Activated CD4-positive, alpha-beta T cell treated with anti-CD3 and anti-CD28 coated beads for 4 hours (primary cell): ENCODE measurements around the gene PFN1.
"Not testable (repeated sequence)": the region's sequence is repeated elsewhere in the genome, so short reads cannot be mapped to it uniquely, and the experiment has no call there.

ENCODE experiments used
- DNase-seq, 2 donors: peaks; one replicate each; pipeline ENCODE4 v3.0.0-alpha.2; 2020

Gene PFN1

GRCh38 chr17:4945176-4945943, 3.0 kb downstream of the PFN1 start:
- DNase-seq = peak; percentile 84 to 87

DNA sequence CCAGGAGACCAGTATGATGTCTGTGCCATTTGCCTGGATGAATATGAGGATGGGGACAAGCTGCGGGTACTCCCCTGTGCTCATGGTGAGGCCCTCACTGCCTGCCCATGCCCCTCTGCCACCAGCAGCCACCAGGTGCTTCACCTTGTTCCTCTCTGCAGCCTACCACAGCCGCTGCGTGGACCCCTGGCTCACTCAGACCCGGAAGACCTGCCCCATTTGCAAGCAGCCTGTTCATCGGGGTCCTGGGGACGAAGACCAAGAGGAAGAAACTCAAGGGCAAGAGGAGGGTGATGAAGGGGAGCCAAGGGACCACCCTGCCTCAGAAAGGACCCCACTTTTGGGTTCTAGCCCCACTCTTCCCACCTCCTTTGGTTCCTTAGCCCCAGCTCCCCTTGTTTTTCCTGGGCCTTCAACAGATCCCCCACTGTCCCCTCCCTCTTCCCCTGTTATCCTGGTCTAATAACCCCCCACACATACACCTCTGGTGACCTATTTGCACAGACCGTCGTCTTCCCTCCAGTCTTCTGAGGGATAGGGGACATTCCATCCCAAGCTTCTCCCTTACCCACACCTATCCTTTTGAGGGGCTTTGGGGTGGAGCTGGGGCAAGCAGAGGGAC, 3.7 kb downstream of the PFN1 start:
- peak in 1 of 2 donors; percentile 28 for DNase-seq

GRCh38 chr17:4944163-4944553, 4.2 kb downstream of the PFN1 start:
- DNase-seq = peak in 1 of 2 donors; percentile 47

DNA sequence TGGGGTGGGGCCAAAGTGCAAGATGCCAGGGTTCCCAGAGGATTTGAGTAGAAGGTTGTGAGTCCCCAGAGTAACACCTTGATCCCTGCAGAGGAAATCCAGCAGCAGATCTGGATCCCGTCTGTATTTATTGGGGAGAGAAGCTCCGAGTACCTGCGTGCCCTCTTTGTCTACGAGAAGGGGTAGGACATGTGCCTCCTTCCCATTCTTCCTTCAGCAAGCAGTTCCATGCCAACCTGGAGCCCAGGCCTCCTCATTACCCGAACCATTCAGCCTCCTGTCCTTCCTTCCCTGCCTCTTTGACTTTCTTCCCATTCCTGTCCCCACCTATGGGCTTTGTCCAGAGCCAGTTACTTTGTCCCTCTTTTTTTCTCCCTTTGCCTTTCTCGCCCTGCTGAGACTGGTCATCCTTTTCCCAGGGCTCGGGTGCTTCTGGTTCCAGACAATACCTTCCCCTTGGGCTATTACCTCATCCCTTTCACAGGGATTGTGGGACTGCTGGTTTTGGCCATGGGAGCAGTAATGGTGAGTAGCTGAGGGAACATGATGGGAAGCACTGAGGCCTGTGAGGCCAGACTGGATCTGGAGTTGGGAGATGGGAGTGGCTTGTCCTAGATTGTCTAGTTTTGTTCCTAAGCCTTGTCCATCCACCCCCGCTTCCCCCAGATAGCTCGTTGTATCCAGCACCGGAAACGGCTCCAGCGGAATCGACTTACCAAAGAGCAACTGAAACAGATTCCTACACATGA, 5.4 kb downstream of the PFN1 start:
- DNase-seq = no peak

GRCh38 chr17:4941319-4941610, 7.1 kb downstream of the PFN1 start:
- no peak for DNase-seq

DNA sequence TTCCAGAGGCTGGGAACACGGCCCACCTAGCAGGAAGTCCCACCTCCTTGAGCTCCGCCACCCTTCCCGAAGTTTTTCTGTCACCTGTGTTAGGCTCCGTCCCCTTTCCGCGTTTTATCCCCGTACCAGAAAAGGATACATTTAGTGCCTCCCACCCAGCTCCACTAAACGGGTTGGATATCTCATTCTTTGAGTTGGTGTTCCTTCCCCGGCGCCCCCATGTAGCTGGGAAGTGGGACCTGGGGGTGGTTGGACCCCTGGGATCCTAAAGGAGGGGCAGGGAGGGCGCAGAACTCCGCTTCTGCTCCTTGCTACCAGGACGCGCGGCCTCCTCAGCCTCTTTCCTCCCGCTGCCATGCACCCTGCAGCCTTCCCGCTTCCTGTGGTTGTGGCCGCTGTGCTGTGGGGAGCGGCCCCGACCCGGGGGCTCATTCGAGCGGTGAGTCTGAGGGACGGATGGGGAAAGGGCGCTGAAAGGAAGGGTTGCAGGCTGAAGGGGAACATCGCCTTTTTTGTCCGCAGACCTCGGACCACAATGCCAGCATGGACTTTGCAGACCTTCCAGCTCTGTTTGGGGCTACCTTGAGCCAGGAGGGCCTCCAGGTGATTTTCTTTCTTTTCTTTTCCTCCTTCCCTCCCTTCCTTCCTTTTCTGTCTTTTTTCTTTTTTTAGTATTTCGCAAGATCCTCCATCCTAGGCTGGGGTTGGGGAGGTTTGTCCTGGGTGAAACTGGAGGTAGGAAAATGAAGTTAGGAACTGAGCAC, 7.6 kb downstream of the PFN1 start:
- DNase-seq = peak in 1 of 2 donors; percentile 37

- DNase-seq = peak; percentile 95 to 96
Observed at GRCh38 chr17:4939796-4940554, 8.4 kb downstream of the PFN1 start, which contains the start of the genes RNF167 and SLC25A11. TSS of gene RNF167 (plus strand) at chr17:4940268. CDS start at chr17:4940910, 642 bp downstream. TSS of gene SLC25A11 (minus strand) at chr17:4940046. CDS start at chr17:4939910, 136 bp downstream.

DNA sequence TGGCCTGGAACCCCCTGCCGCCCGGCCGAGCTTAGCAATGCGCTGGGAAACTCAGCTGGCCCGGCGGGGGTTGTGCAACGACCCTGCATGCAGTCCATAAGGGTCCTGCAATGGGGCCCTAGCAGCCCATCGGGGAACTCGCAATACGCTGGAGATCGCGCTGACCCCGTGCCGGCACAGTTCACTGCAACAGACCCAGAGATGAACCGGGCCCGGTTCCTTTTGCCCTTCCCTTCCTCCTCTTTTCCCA, 8.9 kb downstream of the PFN1 start:
- peak in 1 of 2 donors; percentile 31 for DNase-seq

- DNase-seq = no peak
Observed at GRCh38 chr17:4938688-4939545, 9.4 kb downstream of the PFN1 start.

- no peak for DNase-seq
Observed at GRCh38 chr17:4938069-4938491, 10.2 kb downstream of the PFN1 start.

DNA sequence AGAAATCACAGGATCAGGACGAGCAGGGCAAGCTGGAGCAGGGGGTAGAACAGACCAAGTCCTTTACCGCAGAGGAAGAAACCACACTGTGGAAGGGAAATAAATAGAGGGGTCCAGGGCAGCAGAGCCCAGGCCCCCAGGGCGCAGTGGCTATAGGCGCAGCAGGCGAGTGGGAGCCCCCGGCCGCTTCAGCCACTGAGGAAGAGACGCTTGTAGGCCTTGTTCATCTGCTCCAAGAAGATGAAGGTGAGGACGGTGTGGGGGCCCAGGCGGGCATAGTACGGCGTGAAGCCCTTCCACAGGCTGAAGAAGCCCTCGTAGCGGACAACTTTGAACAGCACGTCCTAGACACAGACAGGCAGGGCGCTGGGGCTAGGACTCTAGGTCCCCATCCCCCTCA, 10.8 kb downstream of the PFN1 start:
- DNase-seq = no peak

DNA sequence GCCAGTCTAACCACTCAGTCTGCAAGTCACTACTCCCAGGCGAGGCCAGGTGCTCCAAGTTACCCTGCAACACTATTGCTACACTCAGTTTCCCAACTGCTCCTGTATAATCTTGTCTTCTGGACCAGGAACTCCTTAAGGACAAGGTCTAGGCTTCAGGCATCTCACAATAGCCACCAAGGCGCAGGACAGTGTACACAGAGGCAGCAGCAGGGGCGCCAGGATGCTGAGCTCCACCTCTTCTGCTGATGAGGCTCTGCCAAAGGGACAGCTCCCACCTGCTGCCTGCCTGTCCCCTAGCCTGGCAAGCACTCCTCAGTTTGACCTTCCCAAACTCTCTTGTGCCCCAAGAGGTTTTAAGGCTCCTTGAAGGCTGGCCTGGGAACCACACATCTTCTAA, 11.9 kb downstream of the PFN1 start:
- no peak for DNase-seq

- DNase-seq = no peak
Observed at GRCh38 chr17:4935650-4936049, 12.7 kb downstream of the PFN1 start.

- DNase-seq = no peak
Observed at GRCh38 chr17:4934173-4934979, 14.0 kb downstream of the PFN1 start.

GRCh38 chr17:4933646-4934045, 14.7 kb downstream of the PFN1 start:
- no peak for DNase-seq

GRCh38 chr17:4932756-4933155, 15.6 kb downstream of the PFN1 start:
- DNase-seq = no peak

DNA sequence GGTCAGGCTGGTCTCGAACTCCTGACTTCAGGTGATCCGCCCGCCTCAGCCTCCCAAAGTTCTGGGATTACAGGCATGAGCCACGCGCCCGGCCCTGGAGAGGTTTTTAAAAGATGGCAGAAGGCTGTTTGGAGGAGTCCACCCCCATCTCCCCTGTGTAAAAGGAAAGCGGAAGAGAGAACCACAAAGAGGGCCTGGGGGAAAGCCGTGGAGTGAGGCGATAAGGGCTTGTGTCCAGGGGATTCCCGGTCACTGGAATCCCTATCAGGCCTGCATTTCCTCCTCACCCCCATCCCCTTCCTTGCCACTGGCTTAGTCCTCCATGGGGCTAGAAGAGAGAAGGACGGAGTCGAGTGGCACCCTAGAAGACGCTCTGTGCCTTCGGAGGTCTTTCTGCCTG, 16.4 kb downstream of the PFN1 start, which contains the start of gene GP1BA:
TSS of gene GP1BA (plus strand) at position 315 of the 400 bp plus-strand sequence. CDS start 328 bp downstream, outside the sequence.
- DNase-seq = no peak

DNA sequence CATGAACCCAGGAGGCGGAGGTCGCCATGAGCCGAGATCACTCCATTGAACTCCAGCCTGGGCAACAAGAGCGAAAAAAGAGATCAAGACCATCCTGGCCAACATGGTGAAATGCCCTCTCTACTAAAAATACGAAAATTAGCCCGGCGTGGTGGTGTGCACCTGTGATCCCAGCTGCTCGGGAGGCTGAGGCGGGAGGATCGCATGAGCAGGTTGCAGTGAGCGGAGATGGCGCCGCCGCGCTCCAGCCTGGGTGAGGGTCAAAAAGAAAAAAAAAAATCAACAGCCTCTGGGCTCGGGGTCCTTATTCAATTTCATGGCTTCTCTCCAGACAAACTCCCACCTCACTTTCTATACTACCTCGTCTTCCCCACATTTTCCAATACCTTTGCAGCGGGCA, 19.4 kb downstream of the PFN1 start:
- no peak for DNase-seq

GRCh38 chr17:4926577-4927335, 21.6 kb downstream of the PFN1 start:
- DNase-seq = not testable (repeated sequence)

GRCh38 chr17:4921320-4921719, 27.0 kb downstream of the PFN1 start:
- no peak for DNase-seq
